Measurements from ENCODE around the gene RAMP1. TPM values are rescaled to one million over a fixed set of nuclear protein-coding genes. Genes with fewer than 3 reads are reported as not detected.

RAMP1 gene
- total RNA-seq, 4 donors from 2014 or later, result 1.5 to 5.6 (median 2.9) TPM; not detected in 1

DNA sequence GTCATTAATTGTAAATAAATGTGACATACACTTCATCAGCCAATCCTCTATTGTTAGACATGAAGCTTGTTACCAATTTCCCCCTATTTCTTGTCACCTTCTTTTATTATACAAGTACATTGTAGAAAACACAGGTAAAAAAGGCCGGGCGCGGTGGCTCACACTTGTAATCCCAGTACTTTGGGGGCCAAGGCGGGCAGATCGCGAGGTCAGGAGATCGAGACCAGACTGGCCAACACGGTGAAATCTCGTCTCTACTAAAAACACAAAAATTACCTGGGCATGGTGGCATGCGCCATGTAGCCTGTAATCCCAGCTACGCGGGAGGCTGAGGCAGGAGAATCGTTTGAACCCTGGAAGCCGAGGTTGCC, 64.7 kb downstream of the RAMP1 start:
- TF ChIP-seq, protein P1, sequence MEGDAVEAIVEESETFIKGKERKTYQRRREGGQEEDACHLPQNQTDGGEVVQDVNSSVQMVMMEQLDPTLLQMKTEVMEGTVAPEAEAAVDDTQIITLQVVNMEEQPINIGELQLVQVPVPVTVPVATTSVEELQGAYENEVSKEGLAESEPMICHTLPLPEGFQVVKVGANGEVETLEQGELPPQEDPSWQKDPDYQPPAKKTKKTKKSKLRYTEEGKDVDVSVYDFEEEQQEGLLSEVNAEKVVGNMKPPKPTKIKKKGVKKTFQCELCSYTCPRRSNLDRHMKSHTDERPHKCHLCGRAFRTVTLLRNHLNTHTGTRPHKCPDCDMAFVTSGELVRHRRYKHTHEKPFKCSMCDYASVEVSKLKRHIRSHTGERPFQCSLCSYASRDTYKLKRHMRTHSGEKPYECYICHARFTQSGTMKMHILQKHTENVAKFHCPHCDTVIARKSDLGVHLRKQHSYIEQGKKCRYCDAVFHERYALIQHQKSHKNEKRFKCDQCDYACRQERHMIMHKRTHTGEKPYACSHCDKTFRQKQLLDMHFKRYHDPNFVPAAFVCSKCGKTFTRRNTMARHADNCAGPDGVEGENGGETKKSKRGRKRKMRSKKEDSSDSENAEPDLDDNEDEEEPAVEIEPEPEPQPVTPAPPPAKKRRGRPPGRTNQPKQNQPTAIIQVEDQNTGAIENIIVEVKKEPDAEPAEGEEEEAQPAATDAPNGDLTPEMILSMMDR (IDR thresholded peaks at IDR 0.05; ENCODE audit: low read depth), result no peak

DNA sequence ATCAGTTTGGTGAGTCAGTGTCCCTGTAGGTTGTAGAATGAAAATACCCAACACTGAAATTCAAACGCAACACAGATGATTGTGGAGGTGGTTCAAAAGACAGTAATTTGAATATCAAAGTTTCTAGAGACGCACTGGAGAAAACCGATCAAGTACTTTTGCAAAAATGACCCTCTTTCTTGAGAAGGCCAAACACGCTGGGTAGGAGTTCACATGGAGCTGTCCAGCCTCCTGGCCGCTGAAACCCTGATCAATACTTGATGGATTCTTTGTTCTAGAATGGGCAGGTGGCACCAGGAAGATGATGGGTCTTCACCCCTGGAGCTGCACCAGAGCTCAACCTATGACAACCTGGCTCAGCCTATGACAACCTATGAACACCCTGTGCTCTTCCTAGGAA, 67.7 kb downstream of the RAMP1 start:
- TF ChIP-seq, protein P1 (IDR thresholded peaks at IDR 0.05; ENCODE audit: low read depth), result no peak

DNA sequence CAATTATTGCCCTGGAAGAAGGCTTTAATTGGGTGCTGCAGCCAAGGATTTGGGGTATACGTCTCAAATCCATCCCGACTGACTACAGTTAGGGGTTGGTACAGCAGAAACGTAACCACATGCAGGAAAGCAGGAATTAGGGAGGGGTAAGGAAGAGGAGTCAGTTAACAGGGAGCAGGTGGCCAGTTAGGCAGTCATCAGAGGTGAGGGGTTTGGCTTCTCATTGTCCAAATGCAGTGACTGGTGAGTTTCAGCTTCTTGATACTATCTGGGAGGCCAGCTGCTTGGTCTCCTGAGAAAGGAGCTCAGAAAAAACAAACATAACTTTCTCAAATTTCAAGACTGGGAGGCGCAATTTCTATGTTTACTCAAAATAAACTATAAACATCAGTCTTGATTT, 68.6 kb downstream of the RAMP1 start:
- TF ChIP-seq, protein P1 (IDR thresholded peaks at IDR 0.05; ENCODE audit: low read depth), result no peak

DNA sequence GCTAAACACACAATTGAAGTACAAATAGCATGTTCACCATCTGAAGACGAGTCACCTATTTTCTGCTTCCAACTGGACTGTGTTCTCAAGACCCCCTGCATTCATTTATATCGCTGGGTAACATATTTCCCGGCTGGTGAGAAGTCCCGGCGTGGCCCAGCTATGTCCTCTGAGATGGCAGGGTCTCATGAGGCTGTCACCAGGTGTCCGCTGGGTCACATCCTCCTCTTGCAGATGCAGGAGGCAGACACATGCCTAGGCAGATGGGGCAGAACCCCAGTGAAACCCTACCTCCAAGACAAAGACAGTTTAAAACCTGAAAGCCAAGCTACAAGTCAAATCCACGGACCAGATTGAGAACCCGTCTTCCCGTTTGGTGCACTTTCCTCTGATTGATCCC, 70.6 kb downstream of the RAMP1 start:
- TF ChIP-seq, protein P1 (IDR thresholded peaks at IDR 0.05; ENCODE audit: low read depth), result no peak

DNA sequence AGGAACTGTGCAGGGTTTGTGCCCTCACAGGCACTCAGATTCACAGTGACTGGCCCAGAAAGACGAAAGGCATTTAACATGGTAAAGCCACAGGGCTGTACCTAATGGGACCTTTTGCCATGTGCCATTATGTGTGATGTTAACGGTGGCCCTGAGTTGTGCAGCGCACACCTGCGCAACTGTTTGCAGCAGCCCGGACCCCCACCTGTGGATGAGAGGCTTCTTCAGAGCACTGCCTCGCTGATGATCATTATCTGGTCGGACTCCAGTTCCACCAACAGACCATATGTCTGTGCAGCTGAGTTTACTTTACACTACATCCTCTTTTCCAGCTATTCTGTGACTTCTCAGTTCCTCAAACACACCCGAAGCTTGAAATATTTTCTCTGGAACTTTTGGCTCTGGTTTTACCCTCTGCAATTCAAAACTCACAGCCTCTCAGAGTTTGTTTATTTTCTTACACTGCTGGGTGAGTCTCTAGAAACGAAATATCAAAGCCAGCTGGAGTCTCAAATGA, 71.8 kb downstream of the RAMP1 start:
- TF ChIP-seq, protein P1 (IDR thresholded peaks at IDR 0.05; ENCODE audit: low read depth), result no peak

DNA sequence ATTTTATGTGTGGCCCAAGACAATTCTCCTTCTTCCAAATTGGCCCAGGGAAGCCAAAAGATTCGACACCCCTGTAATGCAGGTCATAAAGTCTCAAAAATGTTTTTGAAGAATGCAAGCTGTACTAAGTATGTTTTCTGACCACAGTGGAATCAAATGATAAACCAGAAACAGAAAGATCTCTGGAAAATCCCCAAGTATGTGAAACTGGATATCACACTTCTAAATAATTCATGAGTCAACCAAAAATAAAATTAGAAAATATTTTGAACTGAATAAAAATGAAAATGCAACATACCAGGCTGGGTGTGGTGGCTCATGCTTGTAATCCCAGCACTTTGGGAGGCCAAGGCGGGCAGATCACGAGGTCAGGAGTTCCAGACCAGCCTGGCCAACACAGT, 73.3 kb downstream of the RAMP1 start:
- TF ChIP-seq, protein P1 (IDR thresholded peaks at IDR 0.05; ENCODE audit: low read depth), result no peak

DNA sequence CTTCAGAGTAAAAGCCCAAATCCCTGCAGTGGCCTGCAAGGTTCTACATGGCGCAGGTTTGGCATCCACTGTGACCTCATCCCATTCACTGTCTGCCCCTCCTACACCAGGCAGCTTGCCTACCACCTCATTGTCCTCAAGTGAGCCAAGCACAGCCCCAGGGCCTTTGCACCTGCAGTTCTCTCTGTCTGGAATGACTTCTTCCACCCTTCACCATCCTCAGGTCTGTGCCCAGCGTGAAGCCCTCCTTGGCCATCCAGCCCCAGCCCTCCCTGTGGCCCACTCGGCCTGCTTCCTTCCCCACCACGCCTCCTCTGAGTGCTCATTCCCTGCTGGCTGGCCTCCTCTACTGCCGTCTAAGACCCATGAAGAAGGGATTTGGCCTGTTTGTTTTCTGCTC, 74.8 kb downstream of the RAMP1 start:
- TF ChIP-seq, protein P1 (IDR thresholded peaks at IDR 0.05; ENCODE audit: low read depth), result no peak

Measured in subcutaneous adipose tissue (tissue), 4 donors.